ENCODE results near the gene ACTG1. TPM values are rescaled to one million over a fixed set of nuclear protein-coding genes. Genes with fewer than 3 reads are reported as not detected.

ACTG1 gene
- total and polyA plus RNA-seq, 2 of the 13 experiments (the other 11 are each of a cell fraction or from before 2014, with no cell fraction given), result 973 to 1,138 TPM

DNA sequence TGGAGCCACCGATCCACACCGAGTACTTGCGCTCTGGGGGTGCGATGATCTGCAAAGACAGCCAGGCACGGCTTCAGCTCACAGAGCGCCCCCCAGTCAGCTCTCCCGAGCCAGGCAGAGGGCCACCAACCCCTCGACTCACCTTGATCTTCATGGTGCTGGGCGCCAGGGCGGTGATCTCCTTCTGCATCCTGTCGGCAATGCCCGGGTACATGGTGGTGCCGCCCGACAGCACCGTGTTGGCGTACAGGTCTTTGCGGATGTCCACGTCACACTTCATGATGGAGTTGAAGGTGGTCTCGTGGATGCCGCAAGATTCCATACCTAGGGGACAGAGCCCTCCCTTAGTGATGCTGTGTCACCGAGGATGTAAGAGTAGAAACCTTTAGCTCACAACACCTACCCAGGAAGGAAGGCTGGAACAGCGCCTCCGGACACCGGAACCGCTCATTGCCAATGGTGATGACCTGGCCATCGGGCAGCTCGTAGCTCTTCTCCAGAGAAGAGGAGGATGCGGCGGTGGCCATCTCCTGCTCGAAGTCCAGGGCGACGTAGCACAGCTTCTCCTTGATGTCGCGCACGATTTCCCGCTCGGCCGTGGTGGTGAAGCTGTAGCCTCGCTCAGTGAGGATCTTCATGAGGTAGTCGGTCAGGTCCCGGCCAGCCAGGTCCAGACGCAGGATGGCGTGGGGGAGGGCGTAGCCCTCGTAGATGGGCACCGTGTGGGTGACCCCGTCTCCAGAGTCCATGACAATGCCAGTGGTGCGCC, 1.6 kb downstream of the ACTG1 start (continued):
- TF ChIP-seq REST (IDR thresholded peaks at IDR 0.05; ENCODE audit: borderline replicate concordance in 1 of 2, low read depth in 1 of 2, low read length in 2 of 2) (no peak), RBFOX2 (IDR thresholded peaks at IDR 0.05; ENCODE audit: low read depth, low read length) (peak; percentile 80), CENPT (CRISPR knock-in tag; IDR thresholded peaks at IDR 0.05; ENCODE audit: low read depth) (0 out of 2 replicates have a peak, but pooled peaks have one; percentile 32), ZNF781 (CRISPR knock-in tag; IDR thresholded peaks at IDR 0.05; ENCODE audit: borderline replicate concordance, not compliant biosample characterization) (no peak), ZNF609 (CRISPR knock-in tag; IDR thresholded peaks at IDR 0.05; ENCODE audit: borderline replicate concordance) (no peak), POLR2AphosphoS2 (IDR thresholded peaks at IDR 0.05; ENCODE audit: low read depth, low read length) (no peak), NFE2L2 (IDR thresholded peaks at IDR 0.05; ENCODE audit: low read length) (no peak), NFAT5 (CRISPR knock-in tag; IDR thresholded peaks at IDR 0.05) (no peak)
- TF ChIP-seq, protein P1, sequence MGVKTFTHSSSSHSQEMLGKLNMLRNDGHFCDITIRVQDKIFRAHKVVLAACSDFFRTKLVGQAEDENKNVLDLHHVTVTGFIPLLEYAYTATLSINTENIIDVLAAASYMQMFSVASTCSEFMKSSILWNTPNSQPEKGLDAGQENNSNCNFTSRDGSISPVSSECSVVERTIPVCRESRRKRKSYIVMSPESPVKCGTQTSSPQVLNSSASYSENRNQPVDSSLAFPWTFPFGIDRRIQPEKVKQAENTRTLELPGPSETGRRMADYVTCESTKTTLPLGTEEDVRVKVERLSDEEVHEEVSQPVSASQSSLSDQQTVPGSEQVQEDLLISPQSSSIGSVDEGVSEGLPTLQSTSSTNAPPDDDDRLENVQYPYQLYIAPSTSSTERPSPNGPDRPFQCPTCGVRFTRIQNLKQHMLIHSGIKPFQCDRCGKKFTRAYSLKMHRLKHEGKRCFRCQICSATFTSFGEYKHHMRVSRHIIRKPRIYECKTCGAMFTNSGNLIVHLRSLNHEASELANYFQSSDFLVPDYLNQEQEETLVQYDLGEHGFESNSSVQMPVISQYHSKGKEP (CRISPR knock-in tag; IDR thresholded peaks at IDR 0.05), result no peak
- TF ChIP-seq, protein P2, sequence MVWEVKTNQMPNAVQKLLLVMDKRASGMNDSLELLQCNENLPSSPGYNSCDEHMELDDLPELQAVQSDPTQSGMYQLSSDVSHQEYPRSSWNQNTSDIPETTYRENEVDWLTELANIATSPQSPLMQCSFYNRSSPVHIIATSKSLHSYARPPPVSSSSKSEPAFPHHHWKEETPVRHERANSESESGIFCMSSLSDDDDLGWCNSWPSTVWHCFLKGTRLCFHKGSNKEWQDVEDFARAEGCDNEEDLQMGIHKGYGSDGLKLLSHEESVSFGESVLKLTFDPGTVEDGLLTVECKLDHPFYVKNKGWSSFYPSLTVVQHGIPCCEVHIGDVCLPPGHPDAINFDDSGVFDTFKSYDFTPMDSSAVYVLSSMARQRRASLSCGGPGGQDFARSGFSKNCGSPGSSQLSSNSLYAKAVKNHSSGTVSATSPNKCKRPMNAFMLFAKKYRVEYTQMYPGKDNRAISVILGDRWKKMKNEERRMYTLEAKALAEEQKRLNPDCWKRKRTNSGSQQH (CRISPR knock-in tag; IDR thresholded peaks at IDR 0.05; ENCODE audit: low read depth), result no peak
